ENCODE measurements around the gene LASP1. TPM values are rescaled to one million over a fixed set of nuclear protein-coding genes. Genes with fewer than 3 reads are reported as not detected.

Gene LASP1
- total RNA-seq, 1 donor from 2014 or later = 44.0 TPM

- FAIRE-seq = no peak
- peak in 1 of 2 donors; percentile 67 for DNase-seq (ENCODE audit: low spot score in 2 of 2)
Measured at GRCh38 chr17:38885728-38886642, 16.1 kb downstream of the LASP1 start.

- FAIRE-seq (no peak), DNase-seq (ENCODE audit: low spot score in 2 of 2) (no peak)
Measured at GRCh38 chr17:38886643-38887010, 16.8 kb downstream of the LASP1 start.

GRCh38 chr17:38888842-38889241 is 19.0 kb downstream of the LASP1 start:
- FAIRE-seq (no peak), DNase-seq (ENCODE audit: low spot score in 2 of 2) (no peak)

GRCh38 chr17:38889745-38890409 is 20.0 kb downstream of the LASP1 start:
- DNase-seq (ENCODE audit: low spot score in 2 of 2) (no peak), FAIRE-seq (no peak)

- DNase-seq (ENCODE audit: low spot score in 2 of 2) (no peak), FAIRE-seq (no peak)
Measured at GRCh38 chr17:38890410-38890746, 20.5 kb downstream of the LASP1 start.

- FAIRE-seq (no peak), DNase-seq (ENCODE audit: low spot score in 2 of 2) (no peak)
Measured at GRCh38 chr17:38891441-38891840, 21.6 kb downstream of the LASP1 start.

- no peak for FAIRE-seq
- DNase-seq (ENCODE audit: low spot score in 2 of 2) = no peak
Measured at GRCh38 chr17:38892083-38892482, 22.2 kb downstream of the LASP1 start.

GRCh38 chr17:38892620-38893019 is 22.8 kb downstream of the LASP1 start:
- FAIRE-seq (no peak), DNase-seq (ENCODE audit: low spot score in 2 of 2) (no peak)

GRCh38 chr17:38893113-38893512 is 23.3 kb downstream of the LASP1 start:
- no peak for FAIRE-seq
- no peak for DNase-seq (ENCODE audit: low spot score in 2 of 2)

GRCh38 chr17:38893607-38894006 is 23.7 kb downstream of the LASP1 start:
- DNase-seq (ENCODE audit: low spot score in 2 of 2) (no peak), FAIRE-seq (no peak)

- DNase-seq (ENCODE audit: low spot score in 2 of 2) (no peak), FAIRE-seq (no peak)
Measured at GRCh38 chr17:38894276-38894675, 24.4 kb downstream of the LASP1 start.

GRCh38 chr17:38896346-38896954 is 26.6 kb downstream of the LASP1 start:
- FAIRE-seq = no peak
- DNase-seq (ENCODE audit: low spot score in 2 of 2) = no peak

GRCh38 chr17:38897176-38897575 is 27.3 kb downstream of the LASP1 start:
- no peak for DNase-seq (ENCODE audit: low spot score in 2 of 2)
- FAIRE-seq = no peak

- FAIRE-seq (no peak), DNase-seq (ENCODE audit: low spot score in 2 of 2) (no peak)
Measured at GRCh38 chr17:38897671-38898290, 27.9 kb downstream of the LASP1 start.

- FAIRE-seq (no peak), DNase-seq (ENCODE audit: low spot score in 2 of 2) (no peak)
Measured at GRCh38 chr17:38898291-38898679, 28.4 kb downstream of the LASP1 start.

GRCh38 chr17:38898812-38899348 is 29.0 kb downstream of the LASP1 start:
- FAIRE-seq = no peak
- no peak for DNase-seq (ENCODE audit: low spot score in 2 of 2)

- FAIRE-seq = no peak
Measured at GRCh38 chr17:38899421-38899820, 29.6 kb downstream of the LASP1 start.

GRCh38 chr17:38900978-38901656 is 31.3 kb downstream of the LASP1 start:
- FAIRE-seq (no peak), DNase-seq (ENCODE audit: low spot score in 2 of 2) (no peak)

More at GRCh38 chr17:38899421-38899820, 29.6 kb downstream of the LASP1 start:
- DNase-seq (ENCODE audit: low spot score in 2 of 2) = no peak

- no peak for FAIRE-seq
- no peak for DNase-seq (ENCODE audit: low spot score in 2 of 2)
Measured at GRCh38 chr17:38903404-38903803, 33.5 kb downstream of the LASP1 start.

GRCh38 chr17:38904892-38905291 is 35.0 kb downstream of the LASP1 start:
- DNase-seq (ENCODE audit: low spot score in 2 of 2) (no peak), FAIRE-seq (no peak)
